HEK293 (cell line): ENCODE measurements around the gene PDIA5.

ENCODE experiments used
- ATF2 ChIP-seq: fragments of 450-650 bp; formaldehyde crosslinking; IDR thresholded peaks from 2 replicates; pipeline ENCODE4 v1.5.1; 2016; ENCODE audit warnings: missing biosample characterization, missing genetic modification characterization, low read depth
- CTCF ChIP-seq: fragments of 450-650 bp; formaldehyde crosslinking; IDR thresholded peaks from 2 replicates; pipeline ENCODE4 v1.5.1; 2016; ENCODE audit warnings: missing biosample characterization, missing genetic modification characterization
- MEIS1 ChIP-seq: sonication (generic); formaldehyde crosslinking; IDR thresholded peaks from 2 replicates; pipeline ENCODE4 v1.8.1; 2022; ENCODE audit warnings: missing genetic modification reagents, mild to moderate bottlenecking, borderline replicate concordance
- PATZ1 ChIP-seq: fragments of 450-650 bp; formaldehyde crosslinking; IDR thresholded peaks from 2 replicates; pipeline ENCODE4 v1.5.1; 2016; ENCODE audit warnings: missing biosample characterization, missing genetic modification characterization
- ZNF121 ChIP-seq: fragments of 450-650 bp; formaldehyde crosslinking; IDR thresholded peaks from 2 replicates; pipeline ENCODE4 v1.5.1; 2016; ENCODE audit warnings: missing biosample characterization, missing genetic modification characterization
- ZNF449 ChIP-seq: fragments of 450-650 bp; formaldehyde crosslinking; IDR thresholded peaks from 2 replicates; pipeline ENCODE4 v1.5.1; 2017; ENCODE audit warnings: missing biosample characterization, mild to moderate bottlenecking, missing genetic modification characterization, moderate library complexity
- ZNF501 ChIP-seq: fragments of 450-650 bp; formaldehyde crosslinking; IDR thresholded peaks from 2 replicates; pipeline ENCODE4 v1.5.1; 2016; ENCODE audit warnings: missing biosample characterization, missing genetic modification characterization
- ZNF792 ChIP-seq: fragments of 450-650 bp; formaldehyde crosslinking; IDR thresholded peaks from 2 replicates; pipeline ENCODE4 v1.5.1; 2016; ENCODE audit warnings: missing biosample characterization, missing genetic modification characterization

GRCh38 chr3:123072152-123072551, 5.3 kb downstream of the PDIA5 start:
- no peak for TF ChIP-seq PATZ1 (tag by site-specific recombination)
- TF ChIP-seq CTCF (tag by site-specific recombination), result no peak
- TF ChIP-seq ATF2, result no peak
- TF ChIP-seq MEIS1 (CRISPR knock-in tag), result no peak
- no peak for TF ChIP-seq ZNF501 (tag by site-specific recombination)
- TF ChIP-seq ZNF121 (tag by site-specific recombination), result no peak
- TF ChIP-seq ZNF449, result no peak
- no peak for TF ChIP-seq ZNF792 (tag by site-specific recombination)
